Spleen (tissue), 11 donors: ENCODE data around the gene SPIRE2. TPM values are rescaled to one million over a fixed set of nuclear protein-coding genes. Genes with fewer than 3 reads are reported as not detected.

Experiments used
- DNase-seq: peaks from one replicate; pipeline ENCODE4 v3.0.0-alpha.2; 2020
- H3K27ac ChIP-seq, 8 donors: fragments of 200-600 bp; sonication (generic) in 7 of 8; 1 replicate in 4 of 8; 2 replicates in 4 of 8; pipeline versions ENCODE4 v1.5.0 to v1.8.0; 2016 to 2021; ENCODE audit warnings: inconsistent platforms in 4 of 8, mild to moderate bottlenecking in 4 of 8, moderate library complexity in 1 of 8
- H3K27me3 ChIP-seq, 7 donors: fragments of 200-600 bp; sonication (generic) in 6 of 7; replicated peaks in 1 of 7; 1 replicate in 4 of 7; 2 replicates in 3 of 7; pipeline versions ENCODE4 v1.5.0 to v1.8.0; 2016 to 2021; ENCODE audit warnings: inconsistent platforms in 3 of 7, mild to moderate bottlenecking in 1 of 7
- H3K36me3 ChIP-seq, 6 donors: fragments of 200-600 bp; sonication (generic) in 5 of 6; 1 replicate in 4 of 6; 2 replicates in 2 of 6; pipeline versions ENCODE4 v1.5.0 to v1.8.0; 2016 to 2021; ENCODE audit warnings: inconsistent platforms in 2 of 6
- H3K4me1 ChIP-seq, 6 donors: fragments of 200-600 bp; sonication (generic) in 5 of 6; 1 replicate in 3 of 6; 2 replicates in 3 of 6; pipeline versions ENCODE4 v1.5.0 to v1.8.0; 2016 to 2021; ENCODE audit warnings: inconsistent platforms in 3 of 6
- H3K4me3 ChIP-seq, 8 donors: fragments of 200-600 bp; sonication (generic) in 7 of 8; 1 replicate in 4 of 8; 2 replicates in 4 of 8; pipeline versions ENCODE4 v1.5.0 to v1.8.0; 2016 to 2021; ENCODE audit warnings: inconsistent platforms in 4 of 8, mild to moderate bottlenecking in 4 of 8, moderate library complexity in 2 of 8
- H3K9me3 ChIP-seq, 8 donors: fragments of 200-600 bp; sonication (generic) in 7 of 8; 1 replicate in 4 of 8; 2 replicates in 4 of 8; pipeline versions ENCODE4 v1.5.0 to v1.8.0; 2016 to 2021; ENCODE audit warnings: inconsistent platforms in 4 of 8
- POLR2A ChIP-seq, 3 donors: fragments of 450-650 bp; IDR thresholded peaks; one replicate each; pipeline ENCODE4 v1.5.1; 2017; ENCODE audit warnings: antibody characterized with exemption in 3 of 3, mild to moderate bottlenecking in 1 of 3
- POLR2AphosphoS5 ChIP-seq, 3 donors: sonication (generic); formaldehyde crosslinking; IDR thresholded peaks; one replicate each; pipeline ENCODE4 v1.5.1; 2017; ENCODE audit warnings: antibody characterized with exemption in 3 of 3
- WGBS, 5 donors: extraction: QIAGEN DNeasy Blood & Tissue Kit in 3 of 5; methylation state at CpG; one replicate each; pipeline versions ENCODE4 v1.1.5 to v1.1.7; 2013 to 2018; 5-methylcytosine and 5-hydroxymethylcytosine counted together
- intact Hi-C: fragments of 100-400 bp; cut with DNase I; formaldehyde crosslinking; loops from one replicate; pipeline ENCODE4 v1.15.0; 2023; ENCODE audit warnings: low total_unique reads
- polyA plus RNA-seq, 3 donors: library from polyadenylated mRNA; stranded (reverse); fragments of 200-250 nt; gene quantifications; one replicate each; pipeline ENCODE4 v1.2.1, GENCODE V29; 2013
- total RNA-seq, 7 donors: library from RNA; depleted of rRNA in 3 of 7; stranded (reverse); fragments of >200 nt in 3 of 7; fragmentation: NEBNext Ultra II Directional in 4 of 7; extraction: Animal tissue kit (Norgen Biotek cat#: 25700) in 4 of 7; gene quantifications; one replicate each; pipeline versions ENCODE4 v1.1.0 to v1.2.1, GENCODE V29; 2016 to 2021
- TF ChIP-seq, protein P1 (sequence below), 11 experiments: fragments of 200-600 bp in 7 of 11; fragments of 450-650 bp in 4 of 11; sonication (generic) in 4 of 11; IDR thresholded peaks in 8 of 11; conservative IDR thresholded peaks in 3 of 11; 1 replicate in 7 of 11; 2 replicates in 4 of 11; pipeline versions ENCODE4 v1.4.0 to v1.8.0; 2016 to 2021; ENCODE audit warnings: antibody characterized with exemption in 11 of 11, inconsistent platforms in 4 of 11, mild to moderate bottlenecking in 1 of 11
- donor health status: healthy with polysubstance abuse.
- donor health status: DM: no; HTN: no; CAD: no; lungs with moderate emphysema.
- donor health status: DM: no; HTN: no; CAD: no.
- donor health status: Bipolar disorder and iron deficiency.
- donor health status: healthy.
- donor health status: DM: no; HTN: no; CAD: no.
- donor health status: DM: yes; HTN: yes; CAD: no.

The SPIRE2 gene
- total and polyA plus RNA-seq, 10 donors: 0.80 to 3.2 (median 1.9) TPM

GRCh38 chr16:89827383-89828198, 684 bp upstream of the SPIRE2 start:
- 9 to 15% (median 13%) methylated on average over 40 to 43 of the region's 43 CpGs for WGBS, 5 donors
- Histone ChIP-seq H3K27me3 (peaks cover 0 to 53% (median 9%) of the 10 kb centered on the region in 7 donors), H3K4me1 (peaks cover 5 to 24% (median 18%) of the 10 kb centered on the region in 6 donors), H3K9me3 (no peaks in the 10 kb centered on the region), H3K27ac (peak overlapping the region in 3 of 8 donors; percentile 36 to 65 (median 56)), H3K4me3 (peak overlapping the region; percentile 3 to 70 (median 42)), H3K36me3 (no peaks in the 10 kb centered on the region)
- DNase-seq: no peak
- intact Hi-C loops: no loop called here
- TF ChIP-seq, protein P1, sequence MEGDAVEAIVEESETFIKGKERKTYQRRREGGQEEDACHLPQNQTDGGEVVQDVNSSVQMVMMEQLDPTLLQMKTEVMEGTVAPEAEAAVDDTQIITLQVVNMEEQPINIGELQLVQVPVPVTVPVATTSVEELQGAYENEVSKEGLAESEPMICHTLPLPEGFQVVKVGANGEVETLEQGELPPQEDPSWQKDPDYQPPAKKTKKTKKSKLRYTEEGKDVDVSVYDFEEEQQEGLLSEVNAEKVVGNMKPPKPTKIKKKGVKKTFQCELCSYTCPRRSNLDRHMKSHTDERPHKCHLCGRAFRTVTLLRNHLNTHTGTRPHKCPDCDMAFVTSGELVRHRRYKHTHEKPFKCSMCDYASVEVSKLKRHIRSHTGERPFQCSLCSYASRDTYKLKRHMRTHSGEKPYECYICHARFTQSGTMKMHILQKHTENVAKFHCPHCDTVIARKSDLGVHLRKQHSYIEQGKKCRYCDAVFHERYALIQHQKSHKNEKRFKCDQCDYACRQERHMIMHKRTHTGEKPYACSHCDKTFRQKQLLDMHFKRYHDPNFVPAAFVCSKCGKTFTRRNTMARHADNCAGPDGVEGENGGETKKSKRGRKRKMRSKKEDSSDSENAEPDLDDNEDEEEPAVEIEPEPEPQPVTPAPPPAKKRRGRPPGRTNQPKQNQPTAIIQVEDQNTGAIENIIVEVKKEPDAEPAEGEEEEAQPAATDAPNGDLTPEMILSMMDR (IDR thresholded peaks at IDR 0.05 in 8 of 11, conservative IDR thresholded peaks at IDR 0.05 in 3 of 11): no peak
- TF ChIP-seq POLR2AphosphoS5 (IDR thresholded peaks at IDR 0.05) (peak; percentile 34 to 45 (median 38)), POLR2A (IDR thresholded peaks at IDR 0.05) (no peak)

DNA sequence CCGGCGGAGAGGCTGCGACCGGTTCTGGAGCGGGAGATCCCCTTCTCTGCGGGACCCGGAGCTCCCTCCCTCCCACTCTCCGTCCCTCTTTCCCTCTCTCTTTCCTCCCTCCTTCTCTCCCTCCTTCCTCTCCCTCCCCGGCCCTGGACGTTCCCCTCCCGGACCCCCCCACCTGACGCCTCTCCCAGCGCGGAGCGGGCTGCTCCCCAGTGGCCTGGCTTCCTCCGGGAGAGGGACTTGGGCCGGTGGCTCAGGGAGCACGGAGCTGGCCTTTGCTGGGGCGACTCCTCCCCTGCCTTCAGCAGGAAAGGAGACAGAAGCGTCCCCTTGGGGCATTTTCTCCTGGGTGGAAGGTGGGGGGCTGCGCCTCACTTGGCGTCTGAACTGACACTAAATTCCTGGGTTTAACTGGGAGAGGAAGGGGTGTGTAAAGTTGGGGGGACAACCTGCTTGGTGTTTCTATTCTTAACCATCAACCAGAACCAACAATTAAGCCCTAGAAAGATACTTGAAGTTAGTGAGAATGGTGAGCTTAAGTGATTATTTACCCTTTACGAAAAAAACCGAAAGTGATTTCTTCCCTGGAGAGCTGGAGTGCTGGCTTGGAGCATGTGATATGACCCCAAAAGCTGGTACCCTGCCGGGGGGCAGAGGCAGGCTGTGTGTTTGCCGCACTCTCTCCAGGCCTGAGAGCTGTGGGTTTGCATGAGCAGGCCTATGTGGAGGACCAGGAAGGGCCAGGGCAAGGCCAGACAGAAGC, 775 bp downstream of the SPIRE2 start:
- no peak for DNase-seq
- H3K27me3 ChIP-seq: peaks cover 0 to 65% (median 9%) of the 10 kb centered on the region in 7 donors
- H3K4me1 ChIP-seq: peaks cover 5 to 24% (median 18%) of the 10 kb centered on the region in 6 donors
- no peak overlapping the region for H3K27ac ChIP-seq
- peak overlapping the region in 7 of 8 donors; percentile 15 to 70 (median 44) for H3K4me3 ChIP-seq
- intact Hi-C loops: no loop called here
- TF ChIP-seq, protein P1 (IDR thresholded peaks at IDR 0.05 in 8 of 11, conservative IDR thresholded peaks at IDR 0.05 in 3 of 11): no peak
- TF ChIP-seq POLR2AphosphoS5 (IDR thresholded peaks at IDR 0.05) (no peak), POLR2A (IDR thresholded peaks at IDR 0.05) (no peak)
- WGBS, 5 donors: 24 to 29% (median 27%) methylated on average over 19 to 26 of the region's 26 CpGs
- no peaks in the 10 kb centered on the region for H3K36me3 ChIP-seq
- H3K9me3 ChIP-seq: no peaks in the 10 kb centered on the region

- DNase-seq: no peak
- Histone ChIP-seq H3K27me3 (peaks cover 0 to 65% (median 9%) of the 10 kb centered on the region in 7 donors), H3K27ac (no peak overlapping the region), H3K36me3 (no peaks in the 10 kb centered on the region), H3K9me3 (peaks cover 0 to 1% (median 0%) of the 10 kb centered on the region in 8 donors), H3K4me1 (peaks cover 5 to 24% (median 18%) of the 10 kb centered on the region in 6 donors), H3K4me3 (peak overlapping the region in 1 of 8 donors; percentile 70)
- TF ChIP-seq POLR2AphosphoS5 (IDR thresholded peaks at IDR 0.05) (no peak), POLR2A (IDR thresholded peaks at IDR 0.05) (no peak)
- TF ChIP-seq, protein P1 (IDR thresholded peaks at IDR 0.05 in 8 of 11, conservative IDR thresholded peaks at IDR 0.05 in 3 of 11): no peak
- 77 to 89% (median 85%) methylated on average over 9 to 17 of the region's 17 CpGs for WGBS, 5 donors
- intact Hi-C loops: no loop called here
Measured at GRCh38 chr16:89829630-89830437, 1.6 kb downstream of the SPIRE2 start.
